ENCODE results near the gene ART1.

DNA sequence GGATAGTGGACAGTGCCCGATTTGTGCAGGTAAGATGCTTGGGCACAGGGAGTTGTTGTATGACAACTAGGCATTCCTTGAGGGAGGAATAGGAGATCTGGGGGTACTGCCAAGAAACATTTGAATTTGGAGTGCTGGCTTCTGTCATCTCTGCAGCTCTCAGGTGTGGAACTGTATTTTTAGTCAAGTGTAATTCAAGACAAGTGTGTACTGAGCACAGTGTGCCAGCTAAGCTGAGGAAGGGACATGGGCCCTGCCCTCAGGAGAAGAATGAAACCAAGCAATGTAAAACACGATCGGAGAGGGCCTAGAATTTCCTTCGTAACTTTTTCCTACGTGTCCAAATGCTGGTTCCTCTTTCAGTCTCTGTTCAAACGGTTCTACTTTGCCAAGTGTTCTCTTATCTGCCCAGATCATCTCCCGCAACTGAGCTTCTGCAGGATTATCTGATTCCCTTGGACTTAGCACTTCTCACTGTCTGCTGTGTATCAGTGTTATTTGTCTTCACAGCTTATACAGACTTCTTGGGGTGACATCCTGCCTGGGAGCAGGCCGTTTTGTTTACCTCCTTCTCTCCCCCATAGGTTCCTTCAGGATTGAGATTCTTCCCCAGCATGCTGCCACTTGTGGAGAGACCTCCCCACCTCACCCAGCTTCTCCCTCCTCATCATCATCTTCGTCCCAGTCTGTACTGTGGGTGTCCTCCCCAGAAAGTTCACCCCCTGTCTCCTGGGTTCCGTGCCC, 30.8 kb upstream of the ART1 start:
- TF ChIP-seq CTCF (IDR thresholded peaks at IDR 0.05) (no peak), ZFX (IDR thresholded peaks at IDR 0.05; ENCODE audit: borderline replicate concordance) (no peak)
